Right kidney (tissue), 1 donor: ENCODE measurements around the gene FOXL2NB.

ENCODE experiments used
- DNase-seq: peaks from one replicate; pipeline ENCODE4 v3.0.0-alpha.2; 2016

The FOXL2NB gene

DNA sequence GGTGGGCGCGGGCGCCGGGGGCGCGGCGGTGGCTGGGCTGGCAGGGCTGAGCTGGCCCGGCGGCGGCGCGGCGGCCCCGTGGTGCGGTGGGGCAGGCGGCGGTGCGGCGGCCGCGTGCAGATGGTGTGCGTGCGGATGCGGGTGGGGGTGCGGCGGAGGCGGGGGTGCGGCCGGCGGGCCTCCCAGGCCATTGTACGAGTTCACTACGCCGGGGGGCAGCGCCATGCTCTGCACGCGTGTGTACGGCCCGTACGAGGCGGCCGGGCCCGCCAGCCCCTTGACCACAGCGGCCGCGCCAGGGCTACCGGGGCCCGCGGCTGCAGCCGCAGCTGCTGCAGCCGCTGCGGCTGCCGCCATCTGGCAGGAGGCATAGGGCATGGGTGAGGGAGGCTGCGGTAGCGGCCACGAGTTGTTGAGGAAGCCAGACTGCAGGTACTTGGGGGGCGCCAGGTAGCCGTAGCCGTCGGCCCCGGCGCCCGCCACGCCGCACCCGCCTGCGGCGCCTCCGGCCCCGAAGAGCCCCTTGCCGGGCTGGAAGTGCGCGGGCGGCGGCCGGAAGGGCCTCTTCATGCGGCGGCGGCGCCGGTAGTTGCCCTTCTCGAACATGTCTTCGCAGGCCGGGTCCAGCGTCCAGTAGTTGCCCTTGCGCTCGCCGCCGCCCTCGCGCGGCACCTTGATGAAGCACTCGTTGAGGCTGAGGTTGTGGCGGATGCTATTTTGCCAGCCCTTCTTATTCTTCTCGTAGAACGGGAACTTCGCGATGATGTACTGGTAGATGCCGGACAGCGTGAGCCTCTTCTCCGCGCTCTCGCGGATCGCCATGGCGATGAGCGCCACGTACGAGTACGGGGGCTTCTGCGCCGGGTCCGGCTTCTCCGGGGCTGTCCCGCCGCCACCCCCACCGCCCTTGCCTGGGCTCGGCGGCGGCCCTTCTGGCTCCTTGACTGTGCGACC, 1.0 kb upstream of the FOXL2NB start:
- peak; percentile 73 for DNase-seq

- DNase-seq = peak; percentile 29
These were observed 591 bp downstream of the FOXL2NB start for GRCh38 chr3:138947495-138948121.

GRCh38 chr3:138948371-138949001, 1.5 kb downstream of the FOXL2NB start:
- no peak for DNase-seq

GRCh38 chr3:138949002-138949418, 2.0 kb downstream of the FOXL2NB start:
- DNase-seq = peak; percentile 26

GRCh38 chr3:138949445-138950005, 2.5 kb downstream of the FOXL2NB start:
- DNase-seq = peak; percentile 40

GRCh38 chr3:138950006-138950644, 3.1 kb downstream of the FOXL2NB start:
- peak; percentile 77 for DNase-seq

DNA sequence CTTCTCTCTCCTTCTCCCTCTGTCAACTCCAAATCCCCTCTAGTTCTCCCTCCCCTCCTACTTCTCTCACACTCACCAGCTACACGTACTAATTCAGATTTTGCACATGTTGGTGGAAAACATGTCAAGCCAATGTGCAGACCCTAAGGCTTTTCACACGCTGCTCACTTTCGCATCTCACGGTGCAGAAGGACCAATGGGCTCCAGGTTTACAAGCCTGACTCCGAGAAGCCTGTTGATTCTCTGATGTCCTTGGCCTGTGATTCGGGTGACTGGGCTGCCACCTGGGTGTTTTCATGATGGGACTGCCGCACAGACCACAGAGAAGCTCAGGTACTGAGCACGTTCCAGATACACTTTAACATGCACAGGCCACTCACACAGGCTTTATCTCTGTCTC, 3.7 kb downstream of the FOXL2NB start:
- DNase-seq = no peak

GRCh38 chr3:138960417-138960852, 13.4 kb downstream of the FOXL2NB start:
- peak; percentile 35 for DNase-seq

GRCh38 chr3:138962854-138963560, 16.0 kb downstream of the FOXL2NB start:
- no peak for DNase-seq

GRCh38 chr3:138964264-138964663, 17.2 kb downstream of the FOXL2NB start:
- DNase-seq = no peak

DNA sequence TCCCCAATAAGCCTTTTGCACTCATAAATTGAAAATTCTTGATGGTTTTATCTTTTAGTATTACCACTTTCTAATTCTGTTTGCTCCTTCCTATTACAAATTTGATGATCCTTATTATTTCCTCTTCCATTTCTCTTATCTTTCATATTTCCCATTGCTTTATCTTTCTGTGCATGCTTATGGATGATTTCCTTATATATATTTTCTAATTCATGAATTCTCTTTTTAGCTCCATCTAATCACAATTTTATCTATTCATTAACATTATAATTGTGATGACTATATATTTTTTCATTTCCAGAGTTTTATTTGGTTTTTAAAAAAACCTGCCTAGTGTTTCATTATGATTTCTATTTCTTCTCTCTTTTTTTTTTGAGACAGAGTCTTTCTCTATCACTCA, 17.9 kb downstream of the FOXL2NB start:
- no peak for DNase-seq

DNA sequence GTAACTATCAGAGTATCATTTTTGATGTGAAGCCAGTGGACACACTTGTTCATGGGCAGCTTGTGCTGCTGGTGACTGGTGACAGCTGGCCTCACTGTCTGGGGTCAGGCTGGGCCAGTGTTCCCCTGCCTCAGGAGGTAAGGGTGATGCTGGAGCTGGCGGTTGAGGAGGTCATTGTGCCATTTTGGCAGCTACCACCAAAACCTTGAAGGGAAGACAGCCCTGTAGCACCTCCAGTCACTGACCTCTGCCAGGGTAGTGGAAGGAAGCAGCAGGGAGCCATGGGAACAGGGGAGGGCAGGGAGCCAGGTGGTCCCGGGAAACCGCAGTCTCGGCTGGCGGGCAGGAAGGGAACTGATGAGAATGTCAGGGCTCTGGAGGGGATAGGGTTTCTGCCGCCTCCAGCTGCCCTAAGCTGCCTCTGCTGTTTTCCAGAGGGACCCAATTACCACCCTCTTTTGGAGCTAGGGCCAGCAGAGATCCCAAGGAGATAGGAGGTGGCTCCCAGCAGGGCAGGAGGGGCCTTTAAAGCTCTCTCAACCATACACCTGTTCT, 24.8 kb downstream of the FOXL2NB start:
- no peak for DNase-seq

DNA sequence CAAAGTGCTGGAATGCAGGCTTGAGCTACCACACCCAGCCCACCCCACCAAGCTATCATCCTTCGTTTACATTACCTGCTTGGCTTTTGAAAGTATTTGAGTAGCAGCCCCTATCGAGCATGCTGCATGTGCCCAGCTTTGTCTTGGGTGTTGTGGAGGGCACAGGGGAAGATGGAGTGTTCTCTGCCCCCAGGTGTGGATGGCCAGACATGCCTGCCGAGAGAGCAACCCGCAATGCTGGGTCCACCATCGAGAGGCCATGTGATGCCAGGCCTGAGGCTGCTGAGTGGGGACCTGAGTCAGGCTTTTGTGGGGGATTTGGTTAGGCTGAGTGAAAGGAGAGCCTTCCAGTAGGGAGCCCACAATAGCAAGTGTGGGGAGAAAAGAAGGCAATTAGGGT, 25.9 kb downstream of the FOXL2NB start:
- DNase-seq = no peak

DNA sequence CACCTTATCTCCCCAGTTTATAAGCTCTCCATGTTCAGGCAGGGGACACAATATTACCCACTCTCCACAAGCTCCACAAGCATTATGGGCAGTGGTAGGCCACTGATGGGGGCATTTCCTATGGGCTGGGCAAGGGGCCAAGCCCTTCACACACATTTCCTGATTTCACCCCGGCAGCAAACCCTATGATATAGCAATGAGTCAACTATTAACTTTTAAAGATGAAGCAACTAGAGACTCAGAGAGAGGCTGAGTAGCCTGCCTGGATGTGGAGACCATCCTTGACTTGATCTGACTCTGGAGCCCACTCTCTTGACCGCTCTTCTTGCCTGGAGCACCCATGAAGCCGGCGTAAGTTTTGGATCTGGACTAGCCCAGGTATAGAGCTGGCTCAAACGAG, 27.4 kb downstream of the FOXL2NB start:
- DNase-seq = no peak

DNA sequence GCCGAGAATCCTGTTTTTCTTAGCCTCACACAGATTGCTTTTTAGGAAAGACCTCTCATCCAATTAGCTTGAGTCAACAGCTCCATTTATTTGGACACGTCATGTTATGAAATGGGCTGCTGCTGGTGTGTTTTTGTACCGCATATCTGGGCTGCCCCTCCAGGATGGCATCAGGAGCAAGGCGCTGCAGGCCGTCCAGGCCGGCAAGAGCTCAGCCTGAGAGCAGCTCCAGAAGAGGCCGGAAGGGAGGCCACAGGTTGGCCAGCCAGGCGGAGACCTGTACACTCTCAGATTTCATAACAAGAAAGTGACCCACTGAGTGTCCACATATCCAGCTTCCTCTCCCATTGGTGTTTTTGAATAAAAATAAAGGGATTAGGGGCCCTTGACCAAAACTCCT, 28.3 kb downstream of the FOXL2NB start:
- no peak for DNase-seq

GRCh38 chr3:138976047-138976446, 29.0 kb downstream of the FOXL2NB start:
- no peak for DNase-seq

DNA sequence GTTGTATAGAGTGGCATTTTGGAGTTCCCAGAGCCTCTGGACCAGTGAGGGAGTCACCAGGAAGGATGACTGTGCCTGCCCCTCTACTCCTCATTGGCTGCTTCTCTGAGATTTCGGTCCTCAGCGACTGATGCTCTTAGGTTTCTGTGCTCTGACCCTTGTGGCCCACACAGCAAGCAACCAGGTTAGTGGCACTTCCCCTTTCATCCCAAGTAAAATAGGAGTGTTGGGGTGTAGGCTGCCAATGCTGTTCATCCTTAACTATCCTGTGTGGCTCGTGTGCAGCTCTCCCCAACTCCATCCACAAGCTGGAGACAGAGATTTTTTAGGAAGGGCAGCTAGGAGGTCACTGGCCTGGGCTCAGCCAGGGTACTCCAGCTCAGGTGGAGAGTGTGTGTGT, 37.8 kb downstream of the FOXL2NB start:
- no peak for DNase-seq

GRCh38 chr3:138985932-138986331, 38.9 kb downstream of the FOXL2NB start:
- DNase-seq = no peak

DNA sequence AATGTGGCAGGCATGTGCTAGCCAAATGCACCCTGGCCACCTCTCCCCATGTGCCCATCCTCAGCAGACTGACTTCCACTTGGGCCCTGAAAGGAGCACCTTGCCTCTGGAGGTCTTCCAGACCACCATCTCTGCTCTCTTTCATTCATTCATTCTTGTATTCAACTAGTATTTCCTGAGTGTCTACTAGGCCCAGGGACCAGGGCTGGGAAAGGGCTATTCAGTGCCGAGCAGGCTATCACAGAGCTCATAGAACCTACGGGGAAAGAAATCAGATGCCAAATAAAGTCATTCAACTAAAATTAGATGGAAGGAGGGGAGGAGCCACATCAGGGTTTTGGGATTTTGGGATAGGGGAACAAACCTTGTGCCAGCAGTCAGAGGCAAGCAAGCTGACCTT, 40.2 kb downstream of the FOXL2NB start:
- DNase-seq = no peak

- DNase-seq = no peak
These were observed 48.7 kb downstream of the FOXL2NB start for GRCh38 chr3:138995706-138996105.
